ENCODE results near the gene RBM19.
"Not testable (repeated sequence)": the region's sequence is repeated elsewhere in the genome, so short reads cannot be mapped to it uniquely, and the experiment has no call there.

Gene RBM19

DNA sequence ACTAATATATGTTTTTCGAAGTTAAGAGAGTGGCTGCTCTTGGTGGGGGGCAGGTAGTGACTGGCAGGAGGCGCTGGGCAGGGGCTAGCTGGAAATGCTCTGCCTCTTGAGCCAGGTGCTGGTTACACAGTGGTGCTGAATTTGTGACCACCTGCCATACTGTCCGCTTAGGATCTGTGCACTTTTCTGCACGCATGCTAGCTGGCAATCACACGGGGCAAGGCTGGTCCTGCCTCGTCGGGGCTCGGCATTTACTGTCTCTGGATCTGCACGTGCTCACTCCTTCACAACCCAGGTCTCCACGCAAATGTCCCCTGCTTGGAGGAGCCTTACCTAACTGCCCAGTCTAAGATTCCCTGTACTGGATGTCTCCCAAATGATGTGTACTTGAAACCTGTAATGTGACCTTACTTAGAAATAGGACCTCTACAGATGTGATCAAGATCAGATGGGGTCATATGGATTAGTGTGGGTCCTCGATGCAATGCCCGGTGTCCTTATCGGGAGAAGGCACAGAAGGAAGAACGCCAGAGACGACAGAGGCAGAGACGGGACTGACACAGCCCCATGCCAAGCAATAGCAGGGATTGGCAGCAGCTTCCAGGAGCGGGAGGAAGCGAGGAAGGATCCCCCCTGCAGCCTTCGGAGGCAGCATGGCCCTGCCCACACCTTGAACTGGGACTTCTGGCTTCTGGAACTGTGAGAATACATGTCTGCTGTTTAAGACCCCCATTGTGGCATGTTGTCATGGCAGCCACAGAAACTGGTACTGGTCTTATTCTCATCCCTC, 59.5 kb downstream of the RBM19 start:
- no peak overlapping the region for H3K27ac ChIP-seq (replicated peaks)
- H3K4me3 ChIP-seq (replicated peaks; ENCODE audit: insufficient read depth, low read length): no peak overlapping the region
- TF ChIP-seq, protein P1, sequence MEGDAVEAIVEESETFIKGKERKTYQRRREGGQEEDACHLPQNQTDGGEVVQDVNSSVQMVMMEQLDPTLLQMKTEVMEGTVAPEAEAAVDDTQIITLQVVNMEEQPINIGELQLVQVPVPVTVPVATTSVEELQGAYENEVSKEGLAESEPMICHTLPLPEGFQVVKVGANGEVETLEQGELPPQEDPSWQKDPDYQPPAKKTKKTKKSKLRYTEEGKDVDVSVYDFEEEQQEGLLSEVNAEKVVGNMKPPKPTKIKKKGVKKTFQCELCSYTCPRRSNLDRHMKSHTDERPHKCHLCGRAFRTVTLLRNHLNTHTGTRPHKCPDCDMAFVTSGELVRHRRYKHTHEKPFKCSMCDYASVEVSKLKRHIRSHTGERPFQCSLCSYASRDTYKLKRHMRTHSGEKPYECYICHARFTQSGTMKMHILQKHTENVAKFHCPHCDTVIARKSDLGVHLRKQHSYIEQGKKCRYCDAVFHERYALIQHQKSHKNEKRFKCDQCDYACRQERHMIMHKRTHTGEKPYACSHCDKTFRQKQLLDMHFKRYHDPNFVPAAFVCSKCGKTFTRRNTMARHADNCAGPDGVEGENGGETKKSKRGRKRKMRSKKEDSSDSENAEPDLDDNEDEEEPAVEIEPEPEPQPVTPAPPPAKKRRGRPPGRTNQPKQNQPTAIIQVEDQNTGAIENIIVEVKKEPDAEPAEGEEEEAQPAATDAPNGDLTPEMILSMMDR (IDR thresholded peaks at IDR 0.05; ENCODE audit: insufficient read depth, low read length): no peak
- TF ChIP-seq, protein P2, sequence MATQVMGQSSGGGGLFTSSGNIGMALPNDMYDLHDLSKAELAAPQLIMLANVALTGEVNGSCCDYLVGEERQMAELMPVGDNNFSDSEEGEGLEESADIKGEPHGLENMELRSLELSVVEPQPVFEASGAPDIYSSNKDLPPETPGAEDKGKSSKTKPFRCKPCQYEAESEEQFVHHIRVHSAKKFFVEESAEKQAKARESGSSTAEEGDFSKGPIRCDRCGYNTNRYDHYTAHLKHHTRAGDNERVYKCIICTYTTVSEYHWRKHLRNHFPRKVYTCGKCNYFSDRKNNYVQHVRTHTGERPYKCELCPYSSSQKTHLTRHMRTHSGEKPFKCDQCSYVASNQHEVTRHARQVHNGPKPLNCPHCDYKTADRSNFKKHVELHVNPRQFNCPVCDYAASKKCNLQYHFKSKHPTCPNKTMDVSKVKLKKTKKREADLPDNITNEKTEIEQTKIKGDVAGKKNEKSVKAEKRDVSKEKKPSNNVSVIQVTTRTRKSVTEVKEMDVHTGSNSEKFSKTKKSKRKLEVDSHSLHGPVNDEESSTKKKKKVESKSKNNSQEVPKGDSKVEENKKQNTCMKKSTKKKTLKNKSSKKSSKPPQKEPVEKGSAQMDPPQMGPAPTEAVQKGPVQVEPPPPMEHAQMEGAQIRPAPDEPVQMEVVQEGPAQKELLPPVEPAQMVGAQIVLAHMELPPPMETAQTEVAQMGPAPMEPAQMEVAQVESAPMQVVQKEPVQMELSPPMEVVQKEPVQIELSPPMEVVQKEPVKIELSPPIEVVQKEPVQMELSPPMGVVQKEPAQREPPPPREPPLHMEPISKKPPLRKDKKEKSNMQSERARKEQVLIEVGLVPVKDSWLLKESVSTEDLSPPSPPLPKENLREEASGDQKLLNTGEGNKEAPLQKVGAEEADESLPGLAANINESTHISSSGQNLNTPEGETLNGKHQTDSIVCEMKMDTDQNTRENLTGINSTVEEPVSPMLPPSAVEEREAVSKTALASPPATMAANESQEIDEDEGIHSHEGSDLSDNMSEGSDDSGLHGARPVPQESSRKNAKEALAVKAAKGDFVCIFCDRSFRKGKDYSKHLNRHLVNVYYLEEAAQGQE (IDR thresholded peaks at IDR 0.05; ENCODE audit: insufficient replicate concordance, low read depth): no peak
- no peak for DNase-seq (ENCODE audit: low read depth in 1 of 2, low spot score in 1 of 2)
- H3K27me3 ChIP-seq (ENCODE audit: insufficient read depth, poor library complexity, severe bottlenecking): no peaks in the 10 kb centered on the region

DNA sequence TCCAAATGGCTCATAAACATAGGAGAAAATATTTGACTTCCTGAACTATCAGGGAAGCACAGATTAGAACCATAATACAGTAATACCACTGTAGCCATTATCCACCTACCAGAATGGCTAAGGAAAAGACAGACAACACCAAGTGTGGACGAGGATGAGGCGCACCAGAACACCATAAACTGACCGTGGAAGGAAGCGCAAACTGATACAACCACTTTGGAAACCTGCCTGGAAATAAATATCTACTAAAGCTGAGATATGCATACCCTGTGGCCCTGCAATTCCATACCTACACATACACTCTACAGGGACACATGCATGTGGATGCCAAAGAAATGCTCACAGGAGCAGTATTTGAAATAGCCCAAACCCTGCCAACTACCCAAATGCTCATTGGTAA, 60.3 kb downstream of the RBM19 start:
- Histone ChIP-seq H3K27ac (replicated peaks) (no peak overlapping the region), H3K27me3 (ENCODE audit: insufficient read depth, poor library complexity, severe bottlenecking) (no peaks in the 10 kb centered on the region), H3K4me3 (replicated peaks; ENCODE audit: insufficient read depth, low read length) (no peak overlapping the region)
- no peak for DNase-seq (ENCODE audit: low read depth in 1 of 2, low spot score in 1 of 2)
- TF ChIP-seq POLR2AphosphoS5 (IDR thresholded peaks at IDR 0.05; ENCODE audit: low read depth): no peak

DNA sequence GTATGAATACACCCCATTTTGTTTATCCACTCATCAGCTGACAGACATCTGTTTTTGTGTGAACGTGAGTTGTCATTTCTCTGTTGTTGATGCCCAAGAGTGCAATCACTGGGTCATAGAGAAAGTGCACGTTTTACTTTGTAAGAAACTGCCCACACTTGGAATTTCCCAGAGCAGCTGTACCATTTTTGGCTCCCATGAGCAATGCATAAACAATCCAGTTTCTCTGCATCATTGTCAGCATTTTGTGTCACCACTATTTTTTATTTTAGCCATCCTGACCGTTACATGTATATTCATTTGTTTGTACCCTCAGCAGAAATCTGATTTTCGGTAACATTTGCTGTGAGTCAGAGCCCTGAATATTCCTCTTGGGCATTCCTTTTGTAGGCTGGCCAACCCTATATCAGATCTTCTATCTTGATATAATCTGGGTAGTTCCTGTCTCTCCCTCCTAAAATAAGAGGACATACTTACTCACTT, 62.7 kb downstream of the RBM19 start:
- H3K4me3 ChIP-seq (replicated peaks; ENCODE audit: insufficient read depth, low read length): no peak overlapping the region
- H3K27me3 ChIP-seq (ENCODE audit: insufficient read depth, poor library complexity, severe bottlenecking): no peaks in the 10 kb centered on the region
- TF ChIP-seq GABPA (IDR thresholded peaks at IDR 0.05; ENCODE audit: low read depth): no peak
- TF ChIP-seq, protein P1 (IDR thresholded peaks at IDR 0.05; ENCODE audit: insufficient read depth, low read length): no peak
- TF ChIP-seq POLR2AphosphoS5 (IDR thresholded peaks at IDR 0.05; ENCODE audit: low read depth): no peak
- no peak for DNase-seq (ENCODE audit: low read depth in 1 of 2, low spot score in 1 of 2)
- H3K27ac ChIP-seq (replicated peaks): no peak overlapping the region

DNA sequence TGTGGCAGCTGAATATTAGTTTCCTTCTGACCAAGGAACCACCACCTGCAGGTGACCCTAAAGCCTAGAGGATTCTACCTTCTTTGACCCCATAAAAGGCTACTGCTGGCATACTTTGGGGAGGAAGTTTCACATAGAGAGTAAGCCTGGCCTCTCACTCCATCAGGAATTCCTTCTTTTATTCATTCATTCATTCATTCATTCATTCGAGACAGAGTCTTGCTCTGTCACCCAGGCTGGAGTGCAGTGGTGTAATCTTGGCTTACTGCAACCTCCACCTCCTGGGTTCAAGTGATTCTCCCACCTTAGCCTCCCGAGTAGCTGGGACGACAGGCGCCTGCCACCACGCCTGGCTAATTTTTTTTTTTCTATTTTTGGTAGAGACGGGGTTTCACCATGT, 64.8 kb downstream of the RBM19 start:
- H3K4me3 ChIP-seq (replicated peaks; ENCODE audit: insufficient read depth, low read length); H3K27ac ChIP-seq (replicated peaks); DNase-seq (ENCODE audit: low read depth in 1 of 2, low spot score in 1 of 2); H3K27me3 ChIP-seq (ENCODE audit: insufficient read depth, poor library complexity, severe bottlenecking): not testable (repeated sequence)

DNA sequence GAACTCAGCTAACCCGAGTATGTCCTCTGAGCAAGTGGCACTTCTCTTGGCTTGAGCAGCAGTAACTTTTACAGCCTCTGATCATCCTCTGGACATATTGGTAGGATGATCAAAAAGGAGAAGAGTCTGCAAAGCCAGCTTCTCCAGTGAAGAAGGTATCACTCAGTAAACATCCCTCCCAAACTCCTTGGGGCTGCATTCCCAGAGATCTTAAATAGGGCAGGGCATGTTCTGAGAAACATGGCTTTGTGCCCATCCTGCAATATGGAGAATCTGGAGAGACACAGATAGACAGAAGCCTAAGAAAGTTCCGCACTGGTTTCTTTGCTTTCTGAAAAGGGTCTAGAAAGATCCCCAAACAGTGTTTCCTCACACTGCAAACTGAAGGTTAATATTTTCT, 65.4 kb downstream of the RBM19 start:
- TF ChIP-seq SPI1 (IDR thresholded peaks at IDR 0.05; ENCODE audit: borderline replicate concordance, low read depth) (no peak), POLR2AphosphoS5 (IDR thresholded peaks at IDR 0.05; ENCODE audit: low read depth) (no peak), GABPA (IDR thresholded peaks at IDR 0.05; ENCODE audit: low read depth) (no peak)
- TF ChIP-seq, protein P2 (IDR thresholded peaks at IDR 0.05; ENCODE audit: insufficient replicate concordance, low read depth): no peak
- TF ChIP-seq, protein P1 (IDR thresholded peaks at IDR 0.05; ENCODE audit: insufficient read depth, low read length): no peak
- Histone ChIP-seq H3K27me3 (ENCODE audit: insufficient read depth, poor library complexity, severe bottlenecking) (no peaks in the 10 kb centered on the region), H3K27ac (replicated peaks) (no peak overlapping the region), H3K4me3 (replicated peaks; ENCODE audit: insufficient read depth, low read length) (no peak overlapping the region)
- DNase-seq (ENCODE audit: low read depth in 1 of 2, low spot score in 1 of 2): no peak

Data from HL-60 (cell line).